Esophagus (tissue), 2 donors: ENCODE data around the gene ZNF583. TPM values are rescaled to one million over a fixed set of nuclear protein-coding genes. Genes with fewer than 3 reads are reported as not detected.

ENCODE experiments used
- H3K27ac ChIP-seq, 2 donors: one replicate each; pipeline ENCODE4 v1.5.1; 2013; ENCODE audit warnings: low read depth in 2 of 2, mild to moderate bottlenecking in 2 of 2, inconsistent platforms in 1 of 2, low read length in 1 of 2, moderate library complexity in 1 of 2
- H3K27me3 ChIP-seq, 2 donors: one replicate each; pipeline ENCODE4 v1.6.1; 2013; ENCODE audit warnings: low read length in 2 of 2, control low read depth in 1 of 2, mild to moderate bottlenecking in 1 of 2; ENCODE audit not compliant: insufficient read depth in 2 of 2, control insufficient read depth in 1 of 2
- H3K36me3 ChIP-seq, 2 donors: one replicate each; pipeline ENCODE4 v1.6.1; 2013; ENCODE audit warnings: low read length in 1 of 2; ENCODE audit not compliant: control insufficient read depth in 2 of 2, insufficient read depth in 2 of 2
- H3K4me1 ChIP-seq, 2 donors: one replicate each; pipeline ENCODE4 v1.6.1; 2013; ENCODE audit warnings: low read length in 1 of 2; ENCODE audit not compliant: control insufficient read depth in 2 of 2, insufficient read depth in 2 of 2
- H3K4me3 ChIP-seq, 2 donors: one replicate each; pipeline ENCODE4 v1.5.1; 2013; ENCODE audit warnings: low read length in 2 of 2, mild to moderate bottlenecking in 2 of 2, low read depth in 1 of 2, moderate library complexity in 1 of 2
- H3K9me3 ChIP-seq, 2 donors: one replicate each; pipeline ENCODE4 v1.6.1; 2013; ENCODE audit warnings: mild to moderate bottlenecking in 2 of 2, low read depth in 1 of 2, low read length in 1 of 2, moderate library complexity in 1 of 2; ENCODE audit not compliant: control insufficient read depth in 2 of 2, insufficient read depth in 1 of 2
- WGBS, 2 donors: extraction: QIAGEN DNeasy Blood & Tissue Kit; methylation state at CpG; one replicate each; pipeline ENCODE4 v1.1.7; 2013; 5-methylcytosine and 5-hydroxymethylcytosine counted together
- polyA plus RNA-seq, 2 donors: library from polyadenylated mRNA; stranded (reverse); fragments of 200-250 nt; gene quantifications; one replicate each; pipeline ENCODE4 v1.2.3, GENCODE V29; 2013
- donor health status: healthy with polysubstance abuse.
- donor health status: Bipolar disorder and iron deficiency.

ZNF583 gene
- polyA plus RNA-seq, 2 donors = 0.55 to 0.56 TPM

DNA sequence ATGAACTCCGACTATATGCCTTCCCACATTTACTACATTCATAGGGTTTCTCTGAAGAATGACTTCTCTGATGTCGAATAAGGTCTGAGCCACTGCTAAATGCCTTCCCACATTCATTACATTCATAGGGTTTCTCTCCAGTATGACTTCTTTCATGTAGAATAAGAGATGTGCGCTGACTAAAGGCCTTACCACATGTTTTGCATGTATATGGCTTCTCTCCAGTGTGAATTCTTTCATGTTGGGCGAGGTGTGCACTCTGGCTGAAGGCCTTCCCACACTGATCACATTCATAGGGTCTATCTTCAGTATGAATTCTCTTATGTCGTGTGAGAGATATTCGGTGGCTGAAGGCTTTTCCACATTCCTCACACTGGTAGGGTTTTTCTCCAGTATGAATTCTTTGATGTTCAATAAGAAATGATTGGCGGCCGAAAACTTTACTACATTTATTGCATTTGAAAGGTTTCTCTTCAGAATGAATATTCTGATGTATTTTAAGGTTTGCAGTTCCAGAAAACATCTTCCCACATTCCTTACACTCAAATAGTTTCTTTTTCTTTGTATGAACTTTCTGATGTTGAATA lies 37.2 kb downstream of the ZNF583 start:
- WGBS, 2 donors = 92 to 96% methylated on average over 8 of the region's 8 CpGs
- H3K27me3 ChIP-seq = no peaks in the 10 kb centered on the region
- no peaks in the 10 kb centered on the region for H3K36me3 ChIP-seq
- H3K4me3 ChIP-seq = no peak overlapping the region
- H3K27ac ChIP-seq = no peak overlapping the region
- H3K9me3 ChIP-seq = peaks cover 6 to 14% of the 10 kb centered on the region in 2 donors
- no peaks in the 10 kb centered on the region for H3K4me1 ChIP-seq

DNA sequence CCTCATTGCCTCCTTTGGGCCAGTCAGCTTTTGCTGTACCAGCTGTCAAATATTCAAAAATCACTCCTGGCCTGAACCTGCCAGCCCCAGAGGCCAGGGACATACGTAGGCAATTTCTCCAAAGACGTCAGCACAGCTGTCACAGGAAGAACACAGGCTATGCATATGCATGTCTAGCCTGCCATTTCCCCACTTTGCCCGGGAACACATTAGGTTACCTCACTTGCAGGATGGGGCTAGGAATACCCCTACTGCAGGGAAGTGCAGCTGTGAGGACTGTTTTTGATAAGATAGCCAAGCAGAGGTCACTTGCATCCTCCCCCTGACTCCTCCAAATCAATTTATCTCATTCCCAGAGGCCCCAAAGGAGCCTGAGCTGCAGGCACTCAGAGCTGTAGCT lies 70.2 kb downstream of the ZNF583 start:
- peaks cover 5 to 49% of the 10 kb centered on the region in 2 donors for H3K9me3 ChIP-seq

DNA sequence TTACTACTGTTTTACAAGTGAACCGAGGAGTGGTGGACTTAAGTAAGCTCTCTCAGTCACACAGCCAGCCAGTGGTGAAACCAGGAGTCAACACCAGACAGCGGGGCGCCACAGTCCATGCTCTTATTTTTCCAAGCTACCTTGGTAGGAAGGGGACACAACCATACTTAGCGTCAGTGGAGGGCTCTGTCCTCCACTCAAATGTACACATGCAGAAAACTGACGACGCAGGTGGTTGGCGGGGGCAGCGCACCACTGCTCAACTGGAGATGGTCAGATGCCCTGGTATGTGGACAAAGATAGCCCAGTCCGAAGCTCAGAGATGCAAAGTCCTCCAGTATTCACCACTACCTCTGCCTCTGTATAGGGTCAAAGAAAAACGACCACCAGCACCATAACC lies 72.0 kb downstream of the ZNF583 start:
- 85 to 87% methylated on average over 10 of the region's 10 CpGs for WGBS, 2 donors
- Histone ChIP-seq H3K27me3 (no peaks in the 10 kb centered on the region), H3K36me3 (peaks cover 0 to 2% of the 10 kb centered on the region in 2 donors), H3K4me1 (peaks cover 0 to 2% of the 10 kb centered on the region in 2 donors), H3K27ac (no peak overlapping the region), H3K9me3 (peaks cover 4 to 41% of the 10 kb centered on the region in 2 donors), H3K4me3 (no peak overlapping the region)

More for the DNA sequence above, 70.2 kb downstream of the ZNF583 start:
- Histone ChIP-seq H3K36me3 (peaks cover 0 to 2% of the 10 kb centered on the region in 2 donors), H3K27me3 (no peaks in the 10 kb centered on the region), H3K27ac (no peak overlapping the region), H3K4me3 (no peak overlapping the region), H3K4me1 (peaks cover 0 to 2% of the 10 kb centered on the region in 2 donors)
- 77 to 79% methylated on average over 3 of the region's 3 CpGs for WGBS, 2 donors

Other genes with a start within 250 kb of the ZNF583 start
- gene GALP, start 228.3 kb upstream of the ZNF583 start, polyA plus RNA-seq = not detected
- gene ZSCAN5B, start 206.5 kb upstream of the ZNF583 start, polyA plus RNA-seq = under 1 TPM; 0.01 to 0.04 TPM
- not detected for gene ZSCAN5C, start 202.1 kb upstream of the ZNF583 start, polyA plus RNA-seq
- gene EDDM13, start 131.6 kb upstream of the ZNF583 start, polyA plus RNA-seq = 1 to 10 TPM; 2.8 to 3.0 TPM
- 1 to 10 TPM; 3.8 to 3.9 TPM for gene ZSCAN5A, start 89.5 kb upstream of the ZNF583 start, polyA plus RNA-seq
- gene ZNF582, start 10.8 kb upstream of the ZNF583 start, polyA plus RNA-seq = 1 to 10 TPM in 1 of 2 donors, under 1 TPM in 1; 0.86 to 1.1 TPM
- 1 to 10 TPM in 1 of 2 donors, under 1 TPM in 1; 0.85 to 1.9 TPM for gene ZNF667, start 73.0 kb downstream of the ZNF583 start, polyA plus RNA-seq
- gene ZNF471, start 103.5 kb downstream of the ZNF583 start, polyA plus RNA-seq = 1 to 10 TPM; 1.2 to 2.2 TPM
- 1 to 10 TPM; 1.8 to 2.6 TPM for gene ZFP28, start 134.6 kb downstream of the ZNF583 start, polyA plus RNA-seq
- 1 to 10 TPM; 1.1 to 2.3 TPM for gene ZNF470, start 163.1 kb downstream of the ZNF583 start, polyA plus RNA-seq
- gene ZNF71, start 191.0 kb downstream of the ZNF583 start, polyA plus RNA-seq = 1 to 10 TPM; 1.3 to 1.9 TPM
- gene SMIM17, start 238.8 kb downstream of the ZNF583 start, polyA plus RNA-seq = under 1 TPM in 1 of 2 donors, not detected in 1; 0.05 TPM